ENCODE measurements around the gene PRKCE.

DNA sequence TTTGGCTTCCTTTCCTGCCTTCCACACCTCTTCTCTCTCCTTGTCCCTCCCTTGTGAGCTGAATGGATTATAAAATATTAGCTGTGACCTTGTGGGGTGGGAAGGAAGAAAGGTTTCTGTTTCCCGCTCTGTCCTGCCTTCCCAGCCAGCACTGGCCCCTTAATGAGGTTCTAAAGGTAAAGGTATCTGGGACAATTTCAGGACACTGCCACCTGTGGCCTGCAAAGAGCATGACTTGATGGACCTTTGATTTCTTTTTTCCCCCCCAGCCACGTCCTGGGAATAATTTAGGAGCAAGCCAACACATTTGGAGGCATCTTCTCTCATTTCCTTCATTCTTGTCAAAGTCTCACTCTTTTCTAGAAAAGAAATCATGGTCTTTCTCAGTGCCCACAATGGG, 399.0 kb downstream of the PRKCE start:
- TF ChIP-seq SP1 (IDR thresholded peaks at IDR 0.05) (no peak), YY1 (IDR thresholded peaks at IDR 0.05) (no peak), JUND (IDR thresholded peaks at IDR 0.05) (no peak)
- TF ChIP-seq, protein P1, sequence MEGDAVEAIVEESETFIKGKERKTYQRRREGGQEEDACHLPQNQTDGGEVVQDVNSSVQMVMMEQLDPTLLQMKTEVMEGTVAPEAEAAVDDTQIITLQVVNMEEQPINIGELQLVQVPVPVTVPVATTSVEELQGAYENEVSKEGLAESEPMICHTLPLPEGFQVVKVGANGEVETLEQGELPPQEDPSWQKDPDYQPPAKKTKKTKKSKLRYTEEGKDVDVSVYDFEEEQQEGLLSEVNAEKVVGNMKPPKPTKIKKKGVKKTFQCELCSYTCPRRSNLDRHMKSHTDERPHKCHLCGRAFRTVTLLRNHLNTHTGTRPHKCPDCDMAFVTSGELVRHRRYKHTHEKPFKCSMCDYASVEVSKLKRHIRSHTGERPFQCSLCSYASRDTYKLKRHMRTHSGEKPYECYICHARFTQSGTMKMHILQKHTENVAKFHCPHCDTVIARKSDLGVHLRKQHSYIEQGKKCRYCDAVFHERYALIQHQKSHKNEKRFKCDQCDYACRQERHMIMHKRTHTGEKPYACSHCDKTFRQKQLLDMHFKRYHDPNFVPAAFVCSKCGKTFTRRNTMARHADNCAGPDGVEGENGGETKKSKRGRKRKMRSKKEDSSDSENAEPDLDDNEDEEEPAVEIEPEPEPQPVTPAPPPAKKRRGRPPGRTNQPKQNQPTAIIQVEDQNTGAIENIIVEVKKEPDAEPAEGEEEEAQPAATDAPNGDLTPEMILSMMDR (IDR thresholded peaks at IDR 0.05; ENCODE audit: low read depth, low read length, missing input control), result no peak
- TF ChIP-seq, protein P2, sequence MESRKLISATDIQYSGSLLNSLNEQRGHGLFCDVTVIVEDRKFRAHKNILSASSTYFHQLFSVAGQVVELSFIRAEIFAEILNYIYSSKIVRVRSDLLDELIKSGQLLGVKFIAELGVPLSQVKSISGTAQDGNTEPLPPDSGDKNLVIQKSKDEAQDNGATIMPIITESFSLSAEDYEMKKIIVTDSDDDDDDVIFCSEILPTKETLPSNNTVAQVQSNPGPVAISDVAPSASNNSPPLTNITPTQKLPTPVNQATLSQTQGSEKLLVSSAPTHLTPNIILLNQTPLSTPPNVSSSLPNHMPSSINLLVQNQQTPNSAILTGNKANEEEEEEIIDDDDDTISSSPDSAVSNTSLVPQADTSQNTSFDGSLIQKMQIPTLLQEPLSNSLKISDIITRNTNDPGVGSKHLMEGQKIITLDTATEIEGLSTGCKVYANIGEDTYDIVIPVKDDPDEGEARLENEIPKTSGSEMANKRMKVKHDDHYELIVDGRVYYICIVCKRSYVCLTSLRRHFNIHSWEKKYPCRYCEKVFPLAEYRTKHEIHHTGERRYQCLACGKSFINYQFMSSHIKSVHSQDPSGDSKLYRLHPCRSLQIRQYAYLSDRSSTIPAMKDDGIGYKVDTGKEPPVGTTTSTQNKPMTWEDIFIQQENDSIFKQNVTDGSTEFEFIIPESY (IDR thresholded peaks at IDR 0.05), result no peak

Data from liver (tissue), 3 donors.